Prostate gland (tissue), 2 donors: ENCODE measurements around the gene C5orf63.

Source experiments
- POLR2AphosphoS5 ChIP-seq: sonication (generic); formaldehyde crosslinking; IDR thresholded peaks from one replicate; pipeline ENCODE4 v1.6.1; 2017; ENCODE audit warnings: antibody characterized with exemption
- TF ChIP-seq, protein P1 (sequence below), 4 experiments: fragments of 200-600 bp in 2 of 4; fragments of 450-650 bp in 2 of 4; sonication (generic) in 2 of 4; IDR thresholded peaks; 1 replicate in 3 of 4; 2 replicates in 1 of 4; pipeline ENCODE4 v1.5.1; 2016 to 2019; ENCODE audit warnings: antibody characterized with exemption in 4 of 4, mild to moderate bottlenecking in 2 of 4, moderate library complexity in 2 of 4

DNA sequence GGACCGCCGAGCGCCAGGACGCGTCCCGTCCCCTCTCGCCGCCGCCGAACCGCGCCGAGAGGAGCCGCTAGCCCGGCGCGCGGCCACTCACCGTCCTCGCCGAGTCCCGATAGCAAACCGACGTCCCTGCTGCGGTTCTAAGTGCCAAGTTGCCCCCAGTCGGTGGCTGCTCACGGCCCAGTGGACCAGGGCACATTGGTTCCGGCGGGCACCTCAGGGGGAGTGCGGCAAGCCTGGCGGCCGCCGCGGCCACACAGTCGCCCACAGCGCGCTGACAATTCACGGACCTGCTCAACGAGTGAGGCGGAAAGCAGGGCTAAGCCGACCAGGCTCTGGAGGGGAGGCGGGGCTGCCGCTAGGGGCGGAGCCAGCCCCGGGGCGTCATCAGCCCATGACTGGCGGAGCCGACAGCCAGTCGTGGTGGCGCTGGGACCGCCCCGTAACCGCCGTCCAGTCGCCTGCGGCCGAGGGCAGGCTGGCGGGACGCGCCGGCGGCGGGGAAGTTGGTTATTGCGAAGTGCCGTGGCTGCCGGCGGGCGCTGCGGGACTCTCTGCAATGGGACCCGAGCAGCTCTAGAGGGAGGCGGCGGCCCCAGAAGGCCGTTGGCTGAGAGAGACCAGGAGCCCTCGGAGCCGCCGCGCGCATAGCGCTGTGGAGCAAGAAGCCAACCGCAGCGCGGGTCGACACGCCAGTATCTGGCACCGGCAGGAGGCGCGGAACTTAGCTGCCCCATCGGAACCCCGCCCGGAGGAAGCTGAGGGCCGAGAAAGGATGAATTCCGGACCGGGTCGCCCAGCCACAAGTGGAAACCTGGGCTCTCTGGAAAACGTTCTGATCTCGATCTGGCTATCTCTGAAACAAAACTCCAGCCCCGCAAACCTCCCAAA, 42.8 kb downstream of the C5orf63 start, which contains the start of gene MARCHF3:
- TF ChIP-seq POLR2AphosphoS5: peak; percentile 95
- TF ChIP-seq, protein P1, sequence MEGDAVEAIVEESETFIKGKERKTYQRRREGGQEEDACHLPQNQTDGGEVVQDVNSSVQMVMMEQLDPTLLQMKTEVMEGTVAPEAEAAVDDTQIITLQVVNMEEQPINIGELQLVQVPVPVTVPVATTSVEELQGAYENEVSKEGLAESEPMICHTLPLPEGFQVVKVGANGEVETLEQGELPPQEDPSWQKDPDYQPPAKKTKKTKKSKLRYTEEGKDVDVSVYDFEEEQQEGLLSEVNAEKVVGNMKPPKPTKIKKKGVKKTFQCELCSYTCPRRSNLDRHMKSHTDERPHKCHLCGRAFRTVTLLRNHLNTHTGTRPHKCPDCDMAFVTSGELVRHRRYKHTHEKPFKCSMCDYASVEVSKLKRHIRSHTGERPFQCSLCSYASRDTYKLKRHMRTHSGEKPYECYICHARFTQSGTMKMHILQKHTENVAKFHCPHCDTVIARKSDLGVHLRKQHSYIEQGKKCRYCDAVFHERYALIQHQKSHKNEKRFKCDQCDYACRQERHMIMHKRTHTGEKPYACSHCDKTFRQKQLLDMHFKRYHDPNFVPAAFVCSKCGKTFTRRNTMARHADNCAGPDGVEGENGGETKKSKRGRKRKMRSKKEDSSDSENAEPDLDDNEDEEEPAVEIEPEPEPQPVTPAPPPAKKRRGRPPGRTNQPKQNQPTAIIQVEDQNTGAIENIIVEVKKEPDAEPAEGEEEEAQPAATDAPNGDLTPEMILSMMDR (IDR thresholded peaks at IDR 0.05): peak; percentile 24 to 57 (median 41)
